Neutrophil (primary cell): ENCODE measurements around the gene MSANTD7.
"Not testable (repeated sequence)": the region's sequence is repeated elsewhere in the genome, so short reads cannot be mapped to it uniquely, and the experiment has no call there.

Source experiments
- H3K27ac ChIP-seq: fragments of 200-600 bp; sonication (generic); 2 replicates; pipeline ENCODE4 v1.5.1; 2016; ENCODE audit warnings: mild to moderate bottlenecking, moderate library complexity
- H3K27me3 ChIP-seq: fragments of 200-600 bp; sonication (generic); 2 replicates; pipeline ENCODE4 v1.6.0; 2016; ENCODE audit warnings: mild to moderate bottlenecking
- H3K36me3 ChIP-seq: fragments of 200-600 bp; sonication (generic); 2 replicates; pipeline ENCODE4 v1.5.1; 2017
- H3K4me1 ChIP-seq, 2 experiments: fragments of 200-600 bp in 1 of 2; sonication (generic) in 1 of 2; 1 replicate in 1 of 2; 2 replicates in 1 of 2; pipeline versions ENCODE4 v1.5.1 to v1.6.1; 2013 to 2016; ENCODE audit warnings: low read depth in 1 of 2, low read length in 1 of 2, mild to moderate bottlenecking in 1 of 2, moderate library complexity in 1 of 2; ENCODE audit not compliant: control insufficient read depth in 1 of 2, insufficient read depth in 1 of 2
- H3K4me3 ChIP-seq, 2 experiments: fragments of 200-600 bp in 1 of 2; sonication (generic) in 1 of 2; 1 replicate in 1 of 2; 2 replicates in 1 of 2; pipeline ENCODE4 v1.5.1; 2013 to 2016; ENCODE audit warnings: low read depth in 1 of 2, low read length in 1 of 2, mild to moderate bottlenecking in 1 of 2, moderate library complexity in 1 of 2
- H3K9me3 ChIP-seq: fragments of 200-600 bp; sonication (generic); 2 replicates; pipeline ENCODE4 v1.5.1; 2016
- TF ChIP-seq, protein P1 (sequence below): fragments of 200-600 bp; sonication (generic); IDR thresholded peaks from 2 replicates; pipeline ENCODE4 v1.5.1; 2016; ENCODE audit warnings: antibody characterized with exemption

Gene MSANTD7

DNA sequence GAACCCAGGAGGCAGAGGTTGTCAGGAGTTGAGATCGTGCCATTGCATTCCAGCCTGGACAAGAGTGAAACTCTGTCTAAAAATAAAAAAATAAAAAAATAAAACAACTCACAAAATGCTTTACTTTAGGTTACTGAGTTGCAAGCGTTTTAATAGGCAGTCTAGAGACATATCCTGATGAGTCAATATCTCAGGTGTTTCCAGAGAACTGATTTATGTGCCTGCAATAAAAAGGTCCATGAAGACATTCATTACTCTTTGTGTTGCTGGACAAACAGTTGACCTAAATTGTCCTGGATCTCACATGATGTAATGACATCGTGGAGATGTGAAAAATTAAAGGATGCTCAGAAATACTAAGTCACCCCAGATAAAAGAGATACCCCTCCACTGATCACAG is 31.8 kb upstream of the MSANTD7 start:
- no peak overlapping the region for H3K27ac ChIP-seq
- H3K9me3 ChIP-seq, result no peaks in the 10 kb centered on the region
- no peaks in the 10 kb centered on the region for H3K27me3 ChIP-seq
- TF ChIP-seq, protein P1, sequence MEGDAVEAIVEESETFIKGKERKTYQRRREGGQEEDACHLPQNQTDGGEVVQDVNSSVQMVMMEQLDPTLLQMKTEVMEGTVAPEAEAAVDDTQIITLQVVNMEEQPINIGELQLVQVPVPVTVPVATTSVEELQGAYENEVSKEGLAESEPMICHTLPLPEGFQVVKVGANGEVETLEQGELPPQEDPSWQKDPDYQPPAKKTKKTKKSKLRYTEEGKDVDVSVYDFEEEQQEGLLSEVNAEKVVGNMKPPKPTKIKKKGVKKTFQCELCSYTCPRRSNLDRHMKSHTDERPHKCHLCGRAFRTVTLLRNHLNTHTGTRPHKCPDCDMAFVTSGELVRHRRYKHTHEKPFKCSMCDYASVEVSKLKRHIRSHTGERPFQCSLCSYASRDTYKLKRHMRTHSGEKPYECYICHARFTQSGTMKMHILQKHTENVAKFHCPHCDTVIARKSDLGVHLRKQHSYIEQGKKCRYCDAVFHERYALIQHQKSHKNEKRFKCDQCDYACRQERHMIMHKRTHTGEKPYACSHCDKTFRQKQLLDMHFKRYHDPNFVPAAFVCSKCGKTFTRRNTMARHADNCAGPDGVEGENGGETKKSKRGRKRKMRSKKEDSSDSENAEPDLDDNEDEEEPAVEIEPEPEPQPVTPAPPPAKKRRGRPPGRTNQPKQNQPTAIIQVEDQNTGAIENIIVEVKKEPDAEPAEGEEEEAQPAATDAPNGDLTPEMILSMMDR, result no peak
- no peak overlapping the region for H3K4me3 ChIP-seq
- peaks cover 3 to 6% of the 10 kb centered on the region in 2 experiments for H3K4me1 ChIP-seq
- no peaks in the 10 kb centered on the region for H3K36me3 ChIP-seq

DNA sequence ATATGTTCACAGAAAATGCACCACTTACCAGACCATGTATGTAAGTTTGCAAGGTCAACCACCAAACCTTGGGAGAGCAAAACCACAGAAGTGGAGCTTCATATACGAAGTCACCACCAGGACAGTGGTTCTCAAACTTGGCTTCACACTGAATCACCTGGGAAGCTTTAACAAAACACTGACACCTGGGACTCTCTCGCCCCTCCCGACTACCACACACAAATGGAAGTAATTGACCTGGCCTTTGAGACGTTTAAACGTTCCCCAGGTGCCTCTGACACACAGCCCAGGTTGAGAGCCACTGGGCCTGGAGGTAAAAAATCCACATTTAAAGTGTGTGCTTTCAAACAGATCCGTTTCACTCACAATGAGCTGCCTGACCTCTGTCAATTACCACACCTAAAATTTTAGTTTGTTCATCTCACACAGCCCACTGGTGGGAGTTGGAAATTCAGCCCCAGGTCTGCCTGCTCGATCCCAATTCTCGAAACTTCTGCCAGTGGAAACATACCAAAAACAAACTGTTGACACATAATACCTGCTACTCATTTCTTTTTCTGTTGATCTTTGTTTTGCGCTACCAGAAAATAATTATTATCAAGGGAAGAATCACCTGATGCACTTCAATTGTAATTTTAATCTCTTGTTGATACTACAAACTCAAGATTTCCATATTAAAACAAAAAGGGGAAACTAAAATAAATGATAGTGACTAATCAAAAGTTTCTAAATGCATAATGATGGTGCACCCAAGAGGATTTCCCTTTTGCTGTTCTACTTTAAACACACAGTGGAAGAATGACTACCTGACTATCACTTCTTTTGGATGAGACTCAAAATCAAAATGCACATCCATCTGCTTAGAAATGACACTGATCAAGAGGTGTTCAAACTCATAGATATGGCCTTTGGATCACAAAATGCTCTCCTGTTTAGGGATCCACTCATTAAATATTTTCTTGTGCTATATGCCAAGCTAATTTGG is 26.8 kb upstream of the MSANTD7 start:
- H3K4me3 ChIP-seq, result no peak overlapping the region
- no peak overlapping the region for H3K27ac ChIP-seq
- no peaks in the 10 kb centered on the region for H3K27me3 ChIP-seq
- H3K9me3 ChIP-seq, result no peaks in the 10 kb centered on the region
- H3K4me1 ChIP-seq, result peaks cover 3 to 6% of the 10 kb centered on the region in 2 experiments
- TF ChIP-seq, protein P1, result no peak
- no peaks in the 10 kb centered on the region for H3K36me3 ChIP-seq

DNA sequence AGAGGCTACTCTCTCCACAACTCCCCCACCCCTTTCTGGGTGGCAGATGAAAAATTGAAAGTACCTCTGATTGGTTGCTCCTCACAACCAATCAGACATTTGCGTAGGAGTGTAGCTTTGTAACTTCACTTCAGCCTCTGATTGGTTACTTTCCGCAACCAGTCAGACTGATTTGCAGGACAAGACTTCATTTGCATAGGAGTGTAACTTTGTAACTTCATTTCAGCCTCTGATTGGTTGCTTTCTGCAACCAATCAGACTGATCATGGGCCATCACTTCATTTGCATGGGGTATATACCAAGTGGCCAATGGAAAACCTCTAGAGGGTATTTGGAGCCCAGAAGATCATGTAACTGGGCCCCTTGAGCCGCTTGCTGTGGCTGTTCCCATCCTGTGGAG is 25.8 kb upstream of the MSANTD7 start:
- H3K27me3 ChIP-seq, result no peaks in the 10 kb centered on the region
- TF ChIP-seq, protein P1, result no peak
- no peak overlapping the region for H3K27ac ChIP-seq
- no peaks in the 10 kb centered on the region for H3K36me3 ChIP-seq
- peaks cover 3 to 6% of the 10 kb centered on the region in 2 experiments for H3K4me1 ChIP-seq
- H3K4me3 ChIP-seq, result no peak overlapping the region
- H3K9me3 ChIP-seq, result no peaks in the 10 kb centered on the region

DNA sequence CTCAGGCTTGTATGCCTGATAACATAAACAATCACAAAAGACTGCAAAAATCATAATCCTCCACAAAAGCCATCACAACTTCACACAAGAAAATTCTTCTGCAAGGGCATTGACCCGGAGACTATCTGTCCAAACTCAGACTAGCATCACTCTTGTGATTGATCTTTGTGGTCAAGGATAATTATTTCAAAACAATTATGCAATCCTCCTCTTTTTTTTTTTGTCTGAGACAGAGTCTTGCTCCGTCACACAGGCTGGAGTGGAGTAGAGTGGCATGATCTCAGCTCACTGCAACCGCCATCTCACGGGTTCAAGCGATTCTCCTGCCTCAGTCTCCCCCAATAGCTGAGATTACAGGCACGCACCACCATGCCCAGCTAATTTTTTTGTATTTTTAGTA is 22.4 kb upstream of the MSANTD7 start:
- no peaks in the 10 kb centered on the region for H3K36me3 ChIP-seq
- no peaks in the 10 kb centered on the region for H3K9me3 ChIP-seq
- H3K27me3 ChIP-seq, result no peaks in the 10 kb centered on the region
- TF ChIP-seq, protein P1, result no peak
- H3K4me3 ChIP-seq, result no peak overlapping the region
- no peak overlapping the region for H3K27ac ChIP-seq
- H3K4me1 ChIP-seq, result peaks cover 1 to 2% of the 10 kb centered on the region in 2 experiments

DNA sequence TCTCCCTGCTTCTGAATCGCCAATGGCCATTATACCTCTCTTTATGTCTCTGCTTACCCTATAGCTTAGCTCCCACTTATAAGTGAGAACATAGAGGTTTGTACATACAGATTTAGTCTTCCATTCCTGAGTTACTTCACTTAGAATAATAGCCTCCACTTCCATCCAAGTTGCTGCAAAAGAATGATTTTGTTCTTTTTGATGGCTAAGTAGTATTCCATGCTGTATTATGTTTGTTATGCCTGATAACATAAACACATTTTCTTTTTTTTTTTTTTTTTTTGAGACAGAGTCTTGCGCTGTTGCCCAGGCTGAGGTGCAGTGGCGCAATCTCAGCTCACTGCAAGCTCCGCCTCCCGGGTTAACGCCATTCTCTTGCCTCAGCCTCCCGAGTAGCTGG is 21.4 kb upstream of the MSANTD7 start:
- H3K27ac ChIP-seq, H3K4me3 ChIP-seq, H3K4me1 ChIP-seq, H3K36me3 ChIP-seq, H3K9me3 ChIP-seq, H3K27me3 ChIP-seq: not testable (repeated sequence)
